NK-92 (cell line): ENCODE measurements around the gene PHKB.

Source experiments
- DNase-seq: peaks from one replicate; lab custom pipeline; 2025; ENCODE audit not compliant: unreplicated experiment; lab: John Stamatoyannopoulos, UW

Gene PHKB

GRCh38 chr16:47565454-47565853 lies 104.3 kb downstream of the PHKB start:
- DNase-seq: no peak

- DNase-seq: no peak
Measured at GRCh38 chr16:47567321-47567720, 106.2 kb downstream of the PHKB start.

GRCh38 chr16:47568351-47568750 lies 107.2 kb downstream of the PHKB start:
- no peak for DNase-seq

DNA sequence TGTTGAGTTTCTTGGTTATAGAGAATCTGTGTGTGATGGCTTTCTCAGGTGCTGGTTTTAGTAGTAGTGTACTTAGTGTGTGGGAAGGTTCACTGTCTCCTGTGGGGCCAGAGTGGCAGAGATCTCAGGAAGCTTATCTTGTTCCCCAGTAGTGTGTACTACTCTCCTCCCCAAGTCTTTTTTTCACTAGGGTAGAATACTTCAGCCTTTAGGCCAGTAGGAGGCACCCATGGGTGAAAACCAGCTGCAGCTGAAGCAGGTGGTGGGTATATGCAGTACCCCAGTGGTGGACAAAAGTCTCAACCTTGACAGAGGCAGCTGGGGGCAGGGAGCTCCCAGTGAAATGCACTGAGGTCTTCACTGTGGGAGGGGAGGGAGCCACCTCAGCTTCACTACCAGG lies 109.9 kb downstream of the PHKB start:
- DNase-seq: no peak

DNA sequence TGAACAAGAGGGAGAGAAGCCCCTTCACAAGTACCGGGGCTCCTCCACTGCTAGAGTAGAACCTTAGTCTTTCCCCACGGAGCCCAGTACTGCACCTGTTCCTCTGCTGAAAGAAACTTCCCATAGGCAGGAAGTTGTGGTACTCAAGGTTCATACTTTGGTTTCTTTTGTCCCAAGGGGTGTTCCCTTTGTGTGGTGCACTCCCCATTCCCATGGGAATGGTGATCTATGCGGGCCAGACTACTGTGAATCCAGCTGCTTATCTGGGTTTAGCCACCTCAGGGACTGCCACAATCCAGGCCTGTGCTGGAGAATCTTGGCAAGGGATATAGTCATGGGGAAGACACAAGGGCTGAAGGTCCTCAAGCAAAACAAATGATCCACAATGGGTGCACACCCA lies 110.6 kb downstream of the PHKB start:
- DNase-seq: no peak

- no peak for DNase-seq
Measured at GRCh38 chr16:47574091-47575054, 113.2 kb downstream of the PHKB start.

DNA sequence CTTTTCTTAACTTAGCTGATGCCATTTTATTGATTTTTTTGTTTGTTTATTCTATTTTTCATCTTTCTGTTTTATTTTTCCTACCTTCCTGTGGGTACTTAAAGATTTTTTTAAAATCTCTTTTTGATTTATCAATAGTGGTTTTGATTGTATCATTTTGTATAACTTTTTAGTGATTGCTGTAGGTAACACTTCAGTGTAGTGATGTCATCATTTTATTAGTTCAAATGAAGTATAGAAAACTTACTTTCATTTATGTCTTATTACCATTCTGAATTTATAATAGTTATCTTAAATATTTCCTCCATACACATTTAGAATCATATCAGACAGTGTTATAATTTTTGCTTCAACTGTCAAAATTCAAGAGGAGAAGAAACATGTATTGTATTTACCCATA lies 115.9 kb downstream of the PHKB start:
- DNase-seq: no peak

GRCh38 chr16:47578033-47578432 lies 116.9 kb downstream of the PHKB start:
- DNase-seq: no peak

GRCh38 chr16:47578573-47578972 lies 117.4 kb downstream of the PHKB start:
- DNase-seq: no peak

DNA sequence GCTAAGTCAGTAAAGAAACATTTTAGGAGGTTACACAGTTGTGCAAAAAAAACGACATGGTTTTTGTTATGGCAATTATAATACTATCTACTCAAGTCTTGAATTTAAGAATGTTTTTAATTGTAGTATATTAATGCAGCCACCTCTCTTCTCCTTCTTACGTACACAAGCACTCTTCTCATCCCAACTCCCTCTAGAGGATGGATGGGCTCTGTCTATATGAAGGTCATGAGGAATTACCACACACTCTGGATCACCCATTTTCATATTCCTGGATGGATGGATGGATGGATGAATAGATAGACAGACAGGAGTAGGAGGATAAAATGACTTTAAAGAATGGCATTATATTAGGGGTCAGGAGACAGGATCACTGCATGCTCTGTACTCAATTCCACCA lies 120.0 kb downstream of the PHKB start:
- DNase-seq: no peak

GRCh38 chr16:47584464-47585225 lies 123.5 kb downstream of the PHKB start:
- no peak for DNase-seq

- no peak for DNase-seq
Measured at GRCh38 chr16:47586121-47586520, 125.0 kb downstream of the PHKB start.

- DNase-seq: no peak
Measured at GRCh38 chr16:47590472-47590871, 129.3 kb downstream of the PHKB start.

- no peak for DNase-seq
Measured at GRCh38 chr16:47592232-47592631, 131.1 kb downstream of the PHKB start.

DNA sequence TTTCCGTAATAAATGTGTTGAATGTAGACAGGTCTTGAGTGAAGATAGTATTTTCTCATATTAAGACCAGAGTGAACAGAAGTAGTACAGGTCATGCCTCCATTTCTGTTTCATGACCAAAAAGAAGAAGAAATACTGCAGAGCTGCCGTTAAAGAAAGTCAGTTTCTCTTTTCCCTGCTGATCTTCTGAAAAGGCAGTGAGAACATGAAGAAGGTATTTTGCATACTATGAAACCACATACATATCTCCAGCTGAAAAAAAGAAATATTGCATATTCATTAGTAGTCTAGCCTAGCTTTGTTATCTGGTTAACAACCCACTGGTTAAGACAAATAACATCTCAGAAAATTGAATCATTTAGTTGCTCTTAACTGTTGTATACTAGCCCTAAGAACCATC lies 138.4 kb downstream of the PHKB start:
- DNase-seq: no peak

- no peak for DNase-seq
Measured at GRCh38 chr16:47600376-47600775, 139.2 kb downstream of the PHKB start.

- DNase-seq: no peak
Measured at GRCh38 chr16:47604306-47604705, 143.2 kb downstream of the PHKB start.

- DNase-seq: no peak
Measured at GRCh38 chr16:47611042-47611441, 149.9 kb downstream of the PHKB start.

DNA sequence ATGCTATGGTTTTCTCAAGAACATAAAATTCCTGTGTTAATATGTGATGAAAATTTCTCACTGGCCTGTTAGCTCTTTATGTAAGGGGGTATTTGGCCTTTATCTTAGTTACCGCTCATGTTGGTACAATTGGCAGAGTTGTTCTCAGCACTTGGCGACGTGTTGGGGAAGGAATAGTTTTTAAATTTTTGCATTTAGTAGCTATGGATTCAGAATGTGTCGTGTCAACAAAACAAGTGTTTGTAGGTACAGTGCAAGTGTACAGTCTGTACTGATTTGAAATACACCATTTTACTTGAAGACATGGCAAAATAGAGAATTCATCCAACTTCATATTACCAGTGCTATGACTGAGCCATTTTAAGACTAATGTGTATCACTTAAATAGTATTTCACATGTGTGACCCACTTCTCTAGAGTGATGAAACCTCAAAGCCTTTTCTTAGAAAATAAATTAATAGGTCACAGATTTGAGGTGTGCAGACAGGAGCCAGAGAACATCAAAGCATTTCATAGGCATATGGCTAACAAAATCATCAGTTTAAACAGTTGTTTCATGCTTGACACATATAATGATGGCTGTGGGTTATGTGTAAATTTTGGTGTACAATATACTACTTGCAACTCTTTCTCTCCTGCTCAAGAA lies 150.8 kb downstream of the PHKB start:
- DNase-seq: no peak

DNA sequence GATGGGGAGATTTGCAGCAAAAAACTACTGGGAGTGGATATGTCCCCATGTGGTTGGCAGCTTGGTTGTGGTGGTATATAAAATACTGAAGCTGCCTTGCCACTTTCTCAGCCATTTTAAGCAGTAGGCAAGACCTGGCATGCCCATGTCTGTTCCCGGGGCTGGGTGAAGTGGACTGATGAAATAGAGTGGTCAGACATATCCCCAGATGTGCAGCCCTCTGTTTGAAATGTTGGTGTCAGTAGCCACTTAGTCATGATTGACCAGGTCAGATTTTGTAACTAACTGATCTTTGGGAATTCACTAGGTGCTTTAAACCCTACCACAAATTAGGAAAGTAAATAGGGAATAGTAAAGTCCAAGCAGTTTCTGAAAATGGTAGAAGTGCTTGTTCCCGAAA lies 151.6 kb downstream of the PHKB start:
- no peak for DNase-seq

DNA sequence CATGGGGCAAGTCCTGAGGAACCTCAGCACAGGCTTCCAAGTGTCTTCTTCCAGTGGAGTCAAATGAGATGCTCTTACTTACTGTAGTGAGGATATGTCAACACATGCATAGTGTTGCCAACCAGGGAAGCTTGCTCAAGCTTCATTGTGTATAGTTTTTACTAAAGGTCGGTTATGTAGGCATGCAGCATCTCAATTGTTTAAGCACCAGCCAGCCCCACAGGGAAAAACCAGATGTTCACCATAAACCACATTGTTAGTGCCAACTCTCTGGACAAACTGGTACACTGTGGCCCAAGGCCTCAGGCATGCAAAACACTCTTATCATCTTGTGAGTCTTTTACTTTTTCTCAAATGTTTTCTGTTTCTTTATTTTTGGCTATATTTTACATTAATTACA lies 152.1 kb downstream of the PHKB start:
- no peak for DNase-seq

- no peak for DNase-seq
Measured at GRCh38 chr16:47617732-47618131, 156.6 kb downstream of the PHKB start.
